HUES6 (cell line): ENCODE data around the gene FAM149A.

ENCODE experiments used
- H3K27ac ChIP-seq: 2 replicates; pipeline ENCODE4 v1.7.0; 2013; ENCODE audit warnings: low read depth, mild to moderate bottlenecking, low read length, inconsistent platforms
- H3K27me3 ChIP-seq: 2 replicates; pipeline ENCODE4 v1.6.1; 2013; ENCODE audit warnings: low read length; ENCODE audit not compliant: control insufficient read depth, insufficient read depth
- H3K36me3 ChIP-seq: 2 replicates; pipeline ENCODE4 v1.6.1; 2013; ENCODE audit warnings: low read length; ENCODE audit not compliant: control insufficient read depth, insufficient read depth
- H3K4me1 ChIP-seq: 2 replicates; pipeline ENCODE4 v1.6.1; 2013; ENCODE audit warnings: low read length; ENCODE audit not compliant: control insufficient read depth, insufficient read depth
- H3K4me3 ChIP-seq: 2 replicates; pipeline ENCODE4 v1.5.1; 2013; ENCODE audit warnings: low read depth, low read length
- H3K9ac ChIP-seq: one replicate; pipeline ENCODE4 v1.6.1; 2013; ENCODE audit warnings: mild to moderate bottlenecking, low read length
- H3K9me3 ChIP-seq: 2 replicates; pipeline ENCODE4 v1.6.1; 2013; ENCODE audit warnings: low read depth, low read length; ENCODE audit not compliant: control insufficient read depth, insufficient read depth

Gene FAM149A

DNA sequence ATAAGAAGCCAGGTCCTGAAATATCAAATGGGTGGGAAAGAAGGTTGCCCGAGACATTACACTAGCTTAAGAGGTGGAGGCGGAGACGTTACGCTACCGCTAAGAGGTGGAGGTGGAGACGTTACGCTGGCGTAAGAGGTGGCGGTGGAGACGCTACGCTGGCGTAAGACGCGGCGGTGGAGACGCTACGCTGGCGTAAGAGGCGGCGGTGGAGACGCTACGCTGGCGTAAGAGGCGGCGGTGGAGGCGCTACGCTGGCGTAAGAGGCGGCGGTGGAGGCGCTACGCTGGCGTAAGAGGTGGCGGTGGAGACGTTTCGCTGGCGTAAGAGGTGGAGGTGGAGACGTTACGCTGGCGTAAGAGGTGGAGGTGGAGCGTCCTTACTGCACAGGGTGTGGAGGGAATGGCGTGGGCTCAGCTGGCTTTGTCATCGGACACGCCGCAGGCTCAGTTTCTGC, 99.6 kb downstream of the FAM149A start:
- Histone ChIP-seq H3K4me1 (peaks cover 11% of the 10 kb centered on the region), H3K27ac (no peak overlapping the region), H3K4me3 (peak overlapping the region; percentile 46), H3K9me3 (peaks cover 7% of the 10 kb centered on the region), H3K36me3 (peaks cover 3% of the 10 kb centered on the region; the same call in 1 of the 2 replicates), H3K27me3 (no peaks in the 10 kb centered on the region), H3K9ac (no peak overlapping the region)

GRCh38 chr4:186204686-186205085, 100.2 kb downstream of the FAM149A start:
- Histone ChIP-seq H3K27me3 (no peaks in the 10 kb centered on the region), H3K36me3 (peaks cover 3% of the 10 kb centered on the region; the same call in 1 of the 2 replicates), H3K4me1 (peaks cover 11% of the 10 kb centered on the region), H3K9ac (no peak overlapping the region), H3K27ac (no peak overlapping the region), H3K4me3 (peak overlapping the region; percentile 46), H3K9me3 (peaks cover 7% of the 10 kb centered on the region)

- H3K9ac ChIP-seq = no peak overlapping the region
- peaks cover 7% of the 10 kb centered on the region for H3K9me3 ChIP-seq
- H3K27ac ChIP-seq = no peak overlapping the region
- H3K27me3 ChIP-seq = no peaks in the 10 kb centered on the region
- H3K4me3 ChIP-seq = no peak overlapping the region
- peaks cover 3% of the 10 kb centered on the region; the same call in 1 of the 2 replicates for H3K36me3 ChIP-seq
- peaks cover 11% of the 10 kb centered on the region for H3K4me1 ChIP-seq
These were observed 100.7 kb downstream of the FAM149A start for GRCh38 chr4:186205156-186205555.

- H3K27ac ChIP-seq = no peak overlapping the region
- H3K4me1 ChIP-seq = no peaks in the 10 kb centered on the region
- H3K9me3 ChIP-seq = no peaks in the 10 kb centered on the region; the same call in 1 of the 2 replicates
- H3K27me3 ChIP-seq = no peaks in the 10 kb centered on the region
- H3K36me3 ChIP-seq = no peaks in the 10 kb centered on the region
- H3K4me3 ChIP-seq = no peak overlapping the region
- no peak overlapping the region for H3K9ac ChIP-seq
These were observed 112.0 kb downstream of the FAM149A start for GRCh38 chr4:186216465-186217024.

- H3K9ac ChIP-seq = no peak overlapping the region
- H3K27me3 ChIP-seq = no peaks in the 10 kb centered on the region
- no peaks in the 10 kb centered on the region for H3K4me1 ChIP-seq
- no peak overlapping the region for H3K27ac ChIP-seq
- H3K36me3 ChIP-seq = no peaks in the 10 kb centered on the region
- no peak overlapping the region for H3K4me3 ChIP-seq
- peaks cover 4% of the 10 kb centered on the region; the same call in 1 of the 2 replicates for H3K9me3 ChIP-seq
These were observed 113.3 kb downstream of the FAM149A start for GRCh38 chr4:186217733-186218293.

DNA sequence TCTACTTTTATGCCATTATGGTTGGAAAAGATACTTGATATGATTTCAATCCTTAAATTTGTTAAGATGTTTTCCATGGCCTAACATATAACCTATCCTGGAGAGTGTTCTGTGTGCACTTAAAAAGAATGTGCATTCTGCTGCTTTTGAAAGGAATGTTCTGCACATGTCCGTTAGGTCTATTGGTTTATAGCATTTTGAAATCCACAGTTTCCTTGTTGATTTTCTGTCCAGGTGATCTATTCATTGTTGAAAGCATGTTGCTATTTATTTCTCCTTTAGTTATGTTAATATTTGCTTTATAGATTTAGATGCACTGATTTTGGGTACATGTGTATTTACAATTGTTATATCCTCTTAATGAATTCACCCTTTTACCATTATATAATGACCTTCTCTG, 117.1 kb downstream of the FAM149A start:
- Histone ChIP-seq H3K9me3 (peaks cover 33% of the 10 kb centered on the region), H3K9ac (no peak overlapping the region), H3K27me3 (no peaks in the 10 kb centered on the region), H3K4me1 (no peaks in the 10 kb centered on the region), H3K36me3 (no peaks in the 10 kb centered on the region), H3K4me3 (no peak overlapping the region), H3K27ac (no peak overlapping the region)
